OCI-LY3 (cell line): Measurements from ENCODE around the gene NKAIN2.
"Not testable (repeated sequence)": the region's sequence is repeated elsewhere in the genome, so short reads cannot be mapped to it uniquely, and the experiment has no call there.

ENCODE experiments used
- H2AFZ ChIP-seq: fragments of 200-600, 300-600 bp; shearing (Covaris generic); 2 replicates; pipeline ENCODE4 v1.6.0; 2014; ENCODE audit warnings: antibody characterized with exemption, low read depth, low read length
- H3K27ac ChIP-seq: fragments of 200-600, 300-600 bp; sonication (generic); 2 replicates; pipeline ENCODE4 v1.5.1; 2014; ENCODE audit warnings: mild to moderate bottlenecking, low read length, moderate library complexity, mixed read lengths
- H3K27me3 ChIP-seq: fragments of 200-600, 300-600 bp; sonication (generic); 2 replicates; pipeline ENCODE4 v1.6.1; 2014; ENCODE audit warnings: low read depth, low read length, mixed read lengths
- H3K36me3 ChIP-seq: fragments of 200-600, 300-600 bp; sonication (generic); replicated peaks from 2 replicates; pipeline ENCODE3; 2014; ENCODE audit warnings: low read depth, low read length, mixed read lengths
- H3K4me1 ChIP-seq: fragments of 300-600, 200-600 bp; sonication (generic); 2 replicates; pipeline ENCODE4 v1.6.1; 2014; ENCODE audit warnings: low read length, mixed read lengths
- H3K4me2 ChIP-seq: fragments of 200-600, 300-600 bp; sonication (generic); 2 replicates; pipeline ENCODE4 v1.6.1; 2014; ENCODE audit warnings: low read length, mixed read lengths
- H3K4me3 ChIP-seq: fragments of 300-600, 200-600 bp; sonication (generic); 2 replicates; pipeline ENCODE4 v1.5.1; 2014; ENCODE audit warnings: antibody characterized with exemption, mild to moderate bottlenecking, low read length, moderate library complexity
- H3K79me2 ChIP-seq: fragments of 300-600, 200-600 bp; shearing (Covaris generic); 2 replicates; pipeline ENCODE4 v1.6.1; 2014; ENCODE audit warnings: mild to moderate bottlenecking, low read length, mixed read lengths
- H3K9ac ChIP-seq: fragments of 300-600, 200-600 bp; shearing (Covaris generic); 2 replicates; pipeline ENCODE4 v1.6.0; 2014; ENCODE audit warnings: mild to moderate bottlenecking, low read length, moderate library complexity
- H3K9me3 ChIP-seq: fragments of 200-600, 300-600 bp; shearing (Covaris generic); 2 replicates; pipeline ENCODE4 v1.6.1; 2014; ENCODE audit warnings: low read length, mixed read lengths; ENCODE audit not compliant: insufficient read depth
- H4K20me1 ChIP-seq: fragments of 200-600, 300-600 bp; sonication (generic); 2 replicates; pipeline ENCODE4 v1.6.1; 2016; ENCODE audit warnings: low read length, mixed read lengths; ENCODE audit not compliant: insufficient read depth
- EZH2phosphoT487 ChIP-seq: fragments of 200-600 bp; shearing (Covaris generic); IDR thresholded peaks from 2 replicates; pipeline ENCODE4 v1.6.1; 2018; ENCODE audit warnings: antibody characterized with exemption, mixed run types, low read depth
- TF ChIP-seq, protein P1 (sequence below): fragments of 200-600, 300-600 bp; sonication (generic); IDR thresholded peaks from 2 replicates; pipeline ENCODE4 v1.5.1; 2014; ENCODE audit warnings: antibody characterized with exemption, low read length, low read depth

Gene NKAIN2

DNA sequence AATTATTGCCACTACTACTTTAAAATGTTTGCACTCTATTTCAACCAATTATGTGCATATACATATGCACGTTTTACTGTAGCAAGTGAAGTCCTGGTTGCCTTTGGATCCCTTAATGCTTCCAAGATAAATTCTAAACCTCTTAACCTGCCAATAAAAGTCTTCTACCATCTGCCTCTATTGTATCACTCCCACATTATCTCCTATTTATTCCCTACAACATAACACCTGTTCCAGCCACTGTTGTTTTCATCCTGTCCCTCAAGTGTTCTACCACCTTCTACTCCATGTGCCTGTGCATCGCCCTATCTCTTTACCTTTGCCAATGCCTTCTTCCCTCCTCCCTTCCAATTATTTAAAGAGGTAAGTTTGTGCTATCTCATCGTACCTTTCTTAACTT lies 659.6 kb downstream of the NKAIN2 start:
- no peaks in the 10 kb centered on the region for H3K36me3 ChIP-seq
- no peaks in the 10 kb centered on the region for H3K9me3 ChIP-seq
- no peak overlapping the region for H3K4me3 ChIP-seq
- H4K20me1 ChIP-seq: no peaks in the 10 kb centered on the region
- TF ChIP-seq, protein P1, sequence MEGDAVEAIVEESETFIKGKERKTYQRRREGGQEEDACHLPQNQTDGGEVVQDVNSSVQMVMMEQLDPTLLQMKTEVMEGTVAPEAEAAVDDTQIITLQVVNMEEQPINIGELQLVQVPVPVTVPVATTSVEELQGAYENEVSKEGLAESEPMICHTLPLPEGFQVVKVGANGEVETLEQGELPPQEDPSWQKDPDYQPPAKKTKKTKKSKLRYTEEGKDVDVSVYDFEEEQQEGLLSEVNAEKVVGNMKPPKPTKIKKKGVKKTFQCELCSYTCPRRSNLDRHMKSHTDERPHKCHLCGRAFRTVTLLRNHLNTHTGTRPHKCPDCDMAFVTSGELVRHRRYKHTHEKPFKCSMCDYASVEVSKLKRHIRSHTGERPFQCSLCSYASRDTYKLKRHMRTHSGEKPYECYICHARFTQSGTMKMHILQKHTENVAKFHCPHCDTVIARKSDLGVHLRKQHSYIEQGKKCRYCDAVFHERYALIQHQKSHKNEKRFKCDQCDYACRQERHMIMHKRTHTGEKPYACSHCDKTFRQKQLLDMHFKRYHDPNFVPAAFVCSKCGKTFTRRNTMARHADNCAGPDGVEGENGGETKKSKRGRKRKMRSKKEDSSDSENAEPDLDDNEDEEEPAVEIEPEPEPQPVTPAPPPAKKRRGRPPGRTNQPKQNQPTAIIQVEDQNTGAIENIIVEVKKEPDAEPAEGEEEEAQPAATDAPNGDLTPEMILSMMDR: no peak
- no peak for TF ChIP-seq EZH2phosphoT487
- no peak overlapping the region for H3K4me2 ChIP-seq
- H3K27ac ChIP-seq: no peak overlapping the region
- no peak overlapping the region for H2AFZ ChIP-seq
- no peaks in the 10 kb centered on the region for H3K4me1 ChIP-seq
- no peaks in the 10 kb centered on the region for H3K79me2 ChIP-seq
- H3K27me3 ChIP-seq: no peaks in the 10 kb centered on the region
- no peak overlapping the region for H3K9ac ChIP-seq

DNA sequence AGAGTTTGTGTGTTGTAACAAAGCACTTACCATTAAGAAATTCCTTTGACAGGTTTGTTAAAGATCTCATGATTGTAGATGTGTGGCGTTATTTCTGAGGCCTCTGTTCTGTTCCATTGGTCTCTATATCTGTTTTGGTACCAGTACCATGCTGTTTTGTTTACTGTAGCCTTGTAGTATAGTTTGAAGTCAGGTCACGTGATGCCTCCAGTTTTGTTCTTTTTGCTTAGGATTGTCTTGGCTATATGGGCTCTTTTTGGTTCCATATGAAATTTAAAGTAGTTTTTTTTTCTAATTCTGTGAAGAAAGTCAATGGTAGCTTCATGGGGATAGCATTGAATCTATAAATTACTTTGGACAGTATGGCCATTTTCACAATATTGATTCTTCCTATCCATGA lies 660.9 kb downstream of the NKAIN2 start:
- not testable (repeated sequence) for H3K36me3 ChIP-seq, H3K9me3 ChIP-seq, H3K27ac ChIP-seq, H3K4me3 ChIP-seq, H2AFZ ChIP-seq, H3K27me3 ChIP-seq, H3K79me2 ChIP-seq, H3K9ac ChIP-seq, H3K4me2 ChIP-seq, H4K20me1 ChIP-seq, H3K4me1 ChIP-seq

DNA sequence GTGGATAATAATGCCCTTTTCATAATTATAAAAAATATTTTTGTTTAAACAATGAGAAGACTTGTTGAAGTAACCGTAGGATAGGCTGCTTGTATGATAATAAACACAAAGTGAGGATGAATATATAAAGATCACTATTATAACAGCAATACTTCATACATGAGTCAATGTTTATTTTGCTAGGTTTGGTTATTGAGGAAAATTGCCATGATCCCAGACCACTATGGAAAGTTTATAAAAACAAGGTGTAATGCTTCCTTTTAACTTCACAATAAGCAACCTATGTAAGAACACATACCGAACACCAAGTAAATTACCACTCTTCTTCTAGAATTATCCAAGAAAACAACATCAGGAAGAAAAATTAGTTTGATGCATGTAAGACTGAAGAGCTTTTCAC lies 663.3 kb downstream of the NKAIN2 start:
- no peak overlapping the region for H2AFZ ChIP-seq
- H3K27me3 ChIP-seq: no peaks in the 10 kb centered on the region
- H3K36me3 ChIP-seq: no peaks in the 10 kb centered on the region
- no peaks in the 10 kb centered on the region for H3K4me1 ChIP-seq
- no peak overlapping the region for H3K4me3 ChIP-seq
- no peak overlapping the region for H3K4me2 ChIP-seq
- H3K9ac ChIP-seq: no peak overlapping the region
- no peaks in the 10 kb centered on the region for H4K20me1 ChIP-seq
- no peak overlapping the region for H3K27ac ChIP-seq
- H3K79me2 ChIP-seq: no peaks in the 10 kb centered on the region
- H3K9me3 ChIP-seq: no peaks in the 10 kb centered on the region
- TF ChIP-seq, protein P1: no peak
- TF ChIP-seq EZH2phosphoT487: no peak

DNA sequence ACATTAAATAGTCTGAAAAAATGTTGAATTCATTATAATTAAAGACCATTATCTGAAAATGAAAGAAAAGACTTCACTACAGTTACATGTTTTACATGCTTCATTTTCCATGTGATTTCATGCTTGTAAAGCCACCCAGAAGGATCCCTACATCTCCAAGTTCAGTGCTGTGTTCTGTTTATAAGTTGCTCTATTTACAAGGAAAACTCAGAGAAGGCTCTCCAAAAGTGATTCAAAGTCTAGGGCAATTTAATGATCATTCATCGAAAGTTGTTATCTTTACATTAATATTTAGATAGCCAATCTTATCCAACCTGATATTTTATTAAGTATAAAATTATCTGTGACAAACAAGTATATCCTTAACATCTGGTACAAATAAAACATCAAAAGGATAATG lies 663.7 kb downstream of the NKAIN2 start:
- no peak overlapping the region for H2AFZ ChIP-seq
- H3K9ac ChIP-seq: no peak overlapping the region
- no peak overlapping the region for H3K4me2 ChIP-seq
- no peak for TF ChIP-seq EZH2phosphoT487
- TF ChIP-seq, protein P1: no peak
- no peak overlapping the region for H3K4me3 ChIP-seq
- H3K27ac ChIP-seq: no peak overlapping the region
- no peaks in the 10 kb centered on the region for H3K4me1 ChIP-seq
- H3K36me3 ChIP-seq: no peaks in the 10 kb centered on the region
- H3K79me2 ChIP-seq: no peaks in the 10 kb centered on the region
- no peaks in the 10 kb centered on the region for H4K20me1 ChIP-seq
- H3K9me3 ChIP-seq: no peaks in the 10 kb centered on the region
- H3K27me3 ChIP-seq: no peaks in the 10 kb centered on the region

DNA sequence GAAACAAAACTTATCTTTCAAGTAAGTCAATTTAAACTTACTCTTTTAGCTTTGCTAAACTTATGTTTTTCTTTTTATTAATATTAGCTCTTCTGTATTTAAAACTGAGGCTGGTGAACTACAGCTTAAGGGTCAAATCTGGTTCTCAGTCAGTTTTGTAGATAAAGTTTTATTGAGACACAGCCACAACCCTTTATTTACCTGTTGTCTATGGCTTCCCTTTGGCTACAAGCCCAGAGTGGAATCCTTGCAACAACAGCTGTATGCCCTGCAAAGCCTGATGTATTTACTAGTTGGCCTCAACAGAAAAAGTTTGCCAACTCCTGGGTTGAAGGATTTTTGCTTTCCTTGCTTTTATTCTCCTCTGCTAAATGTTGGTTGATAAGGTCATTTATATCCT lies 667.1 kb downstream of the NKAIN2 start:
- Histone ChIP-seq H3K9ac (no peak overlapping the region), H3K36me3 (no peaks in the 10 kb centered on the region), H3K9me3 (no peaks in the 10 kb centered on the region), H3K27ac (no peak overlapping the region), H2AFZ (no peak overlapping the region), H3K4me1 (no peaks in the 10 kb centered on the region), H4K20me1 (no peaks in the 10 kb centered on the region), H3K27me3 (no peaks in the 10 kb centered on the region), H3K79me2 (no peaks in the 10 kb centered on the region), H3K4me3 (no peak overlapping the region), H3K4me2 (no peak overlapping the region)
- TF ChIP-seq, protein P1: no peak
- no peak for TF ChIP-seq EZH2phosphoT487
